HCT116 (cell line): ENCODE data around the gene PIAS4. TPM values are rescaled to one million over a fixed set of nuclear protein-coding genes. Genes with fewer than 3 reads are reported as not detected.

ENCODE experiments used
- ATAC-seq: fragments of 200-7000 bp; cut with Tn5 transposase; 2 replicates; pipeline ENCODE4 v1.9.1; 2020; ENCODE audit warnings: mild to moderate bottlenecking, moderate library complexity
- BruUV-seq: library from RNA; stranded (reverse); fragments of 400-500 nt; replicated peaks from 2 replicates; lab custom pipeline; 2021; lab: Mats Ljungman, UMichigan
- CTCF ChIA-PET: fragments of 300-600 bp; sonication (Branson Sonifier 250); formaldehyde crosslinking; loops from one replicate; lab custom pipeline; 2021; ENCODE audit warnings: antibody characterized with exemption; lab: Charles Lee
- POLR2A ChIA-PET: fragments of 300-600, 350-600 bp; sonication (Branson Sonifier 250); formaldehyde crosslinking; loops from one replicate; lab custom pipeline; 2021; ENCODE audit warnings: antibody characterized with exemption; lab: Charles Lee
- RAD21 ChIA-PET, 2 experiments: fragments of 300-600 bp; sonication (Branson Sonifier 250); formaldehyde crosslinking; loops; one replicate each; lab custom pipeline; 2023; ENCODE audit warnings: low total read pairs in 2 of 2; ENCODE audit not compliant: uncharacterized antibody in 2 of 2, unreplicated experiment in 2 of 2, low non-redundant PET in 1 of 2; lab: Charles Lee
- DNase-seq: peaks from one replicate; pipeline ENCODE4 v3.0.0-alpha.2; 2010; ENCODE audit warnings: low read depth, low spot score
- H2AFZ ChIP-seq: fragments of 200-600 bp; shearing (Covaris generic), sonication (generic); 2 replicates; pipeline ENCODE4 v1.6.1; 2017; ENCODE audit warnings: low read depth, mixed run types, mixed read lengths, antibody characterized with exemption, low read length; ENCODE audit not compliant: poor library complexity, severe bottlenecking
- H3K27ac ChIP-seq: 2 replicates; pipeline ENCODE4 v1.5.1; 2012; ENCODE audit warnings: low read depth, low read length
- H3K27me3 ChIP-seq: fragments of 200-600 bp; sonication (generic); 2 replicates; pipeline ENCODE4 v1.6.1; 2016; ENCODE audit warnings: mixed run types, low read length, mixed read lengths; ENCODE audit not compliant: insufficient read depth
- H3K36me3 ChIP-seq, 2 experiments: fragments of 200-500 bp in 1 of 2; fragments of 200-600 bp in 1 of 2; sonication (Bioruptor generic) in 1 of 2; sonication (generic) in 1 of 2; 2 replicates each; pipeline versions ENCODE4 v1.5.1 to v1.6.1; 2014 to 2016; ENCODE audit warnings: low read length in 2 of 2, inconsistent platforms in 1 of 2, mixed read lengths in 1 of 2, mixed run types in 1 of 2; ENCODE audit not compliant: insufficient read depth in 2 of 2, control insufficient read depth in 1 of 2
- H3K4me1 ChIP-seq, 2 experiments: fragments of 200-600 bp in 1 of 2; sonication (generic) in 1 of 2; 2 replicates each; pipeline versions ENCODE4 v1.5.1 to v1.6.1; 2012 to 2017; ENCODE audit warnings: low read length in 2 of 2, inconsistent platforms in 1 of 2, mild to moderate bottlenecking in 1 of 2, mixed read lengths in 1 of 2, mixed run types in 1 of 2, moderate library complexity in 1 of 2; ENCODE audit not compliant: insufficient read depth in 2 of 2, control insufficient read depth in 1 of 2
- H3K4me2 ChIP-seq: fragments of 200-600 bp; sonication (generic); 2 replicates; pipeline ENCODE4 v1.6.1; 2017; ENCODE audit warnings: mixed run types, low read length, mixed read lengths
- H3K4me3 ChIP-seq, 2 experiments: fragments of 200-600 bp in 1 of 2; sonication (generic) in 1 of 2; replicated peaks in 1 of 2; 2 replicates each; pipeline ENCODE4 v1.5.1; 2011 to 2016; ENCODE audit warnings: low read length in 2 of 2, control low read depth in 1 of 2, low read depth in 1 of 2, mild to moderate bottlenecking in 1 of 2, mixed read lengths in 1 of 2, mixed run types in 1 of 2
- H3K79me2 ChIP-seq: fragments of 200-600 bp; sonication (generic); 2 replicates; pipeline ENCODE4 v1.6.1; 2017; ENCODE audit warnings: mild to moderate bottlenecking, mixed run types, low read length, moderate library complexity, mixed read lengths; ENCODE audit not compliant: insufficient read depth
- H3K9ac ChIP-seq: fragments of 200-600 bp; sonication (generic); 2 replicates; pipeline ENCODE4 v1.6.1; 2016; ENCODE audit warnings: low read length, mixed read lengths
- H3K9me2 ChIP-seq: fragments of 200-600 bp; sonication (generic), shearing (Covaris generic); 2 replicates; pipeline ENCODE4 v1.6.1; 2017; ENCODE audit warnings: mixed run types, mild to moderate bottlenecking, moderate library complexity; ENCODE audit not compliant: insufficient read depth
- H3K9me3 ChIP-seq, 2 experiments: fragments of 200-500 bp in 1 of 2; fragments of 200-600 bp in 1 of 2; sonication (Bioruptor generic) in 1 of 2; sonication (generic) in 1 of 2; 2 replicates each; pipeline ENCODE4 v1.6.1; 2014 to 2017; ENCODE audit warnings: low read length in 2 of 2, mixed read lengths in 2 of 2, inconsistent platforms in 1 of 2, low read depth in 1 of 2, mild to moderate bottlenecking in 1 of 2, mixed run types in 1 of 2, moderate library complexity in 1 of 2; ENCODE audit not compliant: control insufficient read depth in 1 of 2, insufficient read depth in 1 of 2
- H4K20me1 ChIP-seq: fragments of 200-600 bp; sonication (generic), shearing (Covaris generic); 2 replicates; pipeline ENCODE4 v1.6.1; 2017; ENCODE audit warnings: mixed run types, mild to moderate bottlenecking, moderate library complexity; ENCODE audit not compliant: insufficient read depth
- CTCF ChIP-seq, 3 experiments: fragments of 200-600 bp in 1 of 3; sonication (generic) in 1 of 3; IDR thresholded peaks in 2 of 3; conservative IDR thresholded peaks in 1 of 3; 2 replicates each; pipeline ENCODE4 v1.5.1; 2012 to 2017; ENCODE audit warnings: low read depth in 2 of 3, low read length in 2 of 3, antibody characterized with exemption in 1 of 3, borderline replicate concordance in 1 of 3, control low read depth in 1 of 3, mild to moderate bottlenecking in 1 of 3, mixed read lengths in 1 of 3, mixed run types in 1 of 3, moderate library complexity in 1 of 3; ENCODE audit not compliant: insufficient read depth in 1 of 3
- ELF1 ChIP-seq: IDR thresholded peaks from 2 replicates; pipeline ENCODE4 v1.6.1; 2012; ENCODE audit warnings: low read depth, borderline replicate concordance
- EZH2 ChIP-seq: fragments of 200-600 bp; sonication (generic); IDR thresholded peaks from 2 replicates; pipeline ENCODE4 v1.6.1; 2017; ENCODE audit warnings: antibody characterized with exemption, mixed run types
- EZH2phosphoT487 ChIP-seq: fragments of 200-600 bp; IDR thresholded peaks from 2 replicates; pipeline ENCODE4 v1.6.1; 2018; ENCODE audit warnings: antibody characterized with exemption, borderline replicate concordance
- MAX ChIP-seq: IDR thresholded peaks from 2 replicates; pipeline ENCODE4 v1.6.1; 2012
- RAD21 ChIP-seq: IDR thresholded peaks from 2 replicates; pipeline ENCODE4 v1.6.1; 2012; ENCODE audit warnings: low read depth, mild to moderate bottlenecking
- SIN3A ChIP-seq: IDR thresholded peaks from 2 replicates; pipeline ENCODE4 v1.6.1; 2012; ENCODE audit warnings: low read depth
- SP1 ChIP-seq: IDR thresholded peaks from 2 replicates; pipeline ENCODE4 v1.6.1; 2012; ENCODE audit warnings: low read depth
- YY1 ChIP-seq: IDR thresholded peaks from 2 replicates; pipeline ENCODE4 v1.6.1; 2011; ENCODE audit warnings: low read length, low read depth, moderate library complexity, mild to moderate bottlenecking; ENCODE audit not compliant: insufficient replicate concordance; ENCODE audit errors: extremely low read depth
- ZFX ChIP-seq: fragments of 450-650 bp; IDR thresholded peaks from 2 replicates; pipeline ENCODE4 v1.6.1; 2017
- intact Hi-C: fragments of 100-400 bp; cut with micrococcal nuclease; formaldehyde crosslinking; loops from 2 replicates; pipeline ENCODE4 v1.10.0; 2022
- total RNA-seq: library from RNA; stranded (reverse); gene quantifications from one replicate; pipeline ENCODE4 v1.2.1, GENCODE V29; 2021; ENCODE audit not compliant: unreplicated experiment

Gene PIAS4
- total RNA-seq, 1 experiment from 2014 or later, result 28.4 TPM

GRCh38 chr19:4082172-4082571, 74.6 kb downstream of the PIAS4 start (continued):
- no peak for TF ChIP-seq EZH2phosphoT487
- TF ChIP-seq, all 23 proteins: peak for 0

- H3K4me1 ChIP-seq, result peaks cover 9 to 32% of the 10 kb centered on the region in 2 experiments
- DNase-seq (no peak), ATAC-seq (no peak)
- TF ChIP-seq SP1 (no peak), ELF1 (no peak), EZH2 (no peak), MAX (no peak), ZFX (no peak), RAD21 (no peak), SIN3A (no peak), YY1 (no peak), CTCF (IDR thresholded peaks at IDR 0.05 in 2 of 3, conservative IDR thresholded peaks at IDR 0.05 in 1 of 3; ENCODE audit: borderline replicate concordance in 1 of 3, insufficient read depth in 1 of 3, low read depth in 2 of 3, low read length in 2 of 3) (no peak)
- ChIA-PET CTCF (no interaction called here), POLR2A (no interaction called here), RAD21 (no interaction called here)
- no peak overlapping the region for H3K4me2 ChIP-seq
- no TSS peak for BruUV-seq
- no peak overlapping the region for H3K9ac ChIP-seq
- no peaks in the 10 kb centered on the region for H3K9me2 ChIP-seq
- intact Hi-C loops, result no loop called here
- no peaks in the 10 kb centered on the region for H3K27me3 ChIP-seq
- no peak overlapping the region for H3K27ac ChIP-seq
- H4K20me1 ChIP-seq, result no peaks in the 10 kb centered on the region
- no peaks in the 10 kb centered on the region for H3K9me3 ChIP-seq
- H3K36me3 ChIP-seq, result no peaks in the 10 kb centered on the region
- H3K4me3 ChIP-seq, result no peak overlapping the region
- no peak overlapping the region for H2AFZ ChIP-seq
- no peaks in the 10 kb centered on the region for H3K79me2 ChIP-seq
These were observed 76.4 kb downstream of the PIAS4 start for GRCh38 chr19:4083677-4084546.
